ENCODE measurements around the gene FAM76A.
"Not testable (repeated sequence)": the region's sequence is repeated elsewhere in the genome, so short reads cannot be mapped to it uniquely, and the experiment has no call there.

Gene FAM76A

DNA sequence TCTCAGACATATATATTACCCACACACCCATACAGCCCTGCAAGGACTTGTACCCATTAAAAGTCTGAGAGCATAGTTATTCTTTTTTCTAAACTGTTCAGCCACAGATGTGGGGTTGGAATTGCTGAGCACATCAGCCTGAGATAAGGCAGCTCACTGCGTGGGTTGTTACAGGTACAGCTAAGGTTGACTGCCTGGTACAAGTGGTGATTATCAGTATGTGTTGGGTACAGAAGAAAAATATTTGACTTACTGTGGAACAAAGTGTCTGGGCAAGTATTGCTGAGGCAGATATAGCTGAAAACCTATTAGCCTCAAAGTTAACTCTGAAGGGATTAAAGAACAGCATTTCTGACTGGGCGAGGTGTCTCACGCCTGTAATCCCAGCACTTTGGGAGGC lies 52.3 kb downstream of the FAM76A start:
- no peak for DNase-seq (ENCODE audit: low read depth)

DNA sequence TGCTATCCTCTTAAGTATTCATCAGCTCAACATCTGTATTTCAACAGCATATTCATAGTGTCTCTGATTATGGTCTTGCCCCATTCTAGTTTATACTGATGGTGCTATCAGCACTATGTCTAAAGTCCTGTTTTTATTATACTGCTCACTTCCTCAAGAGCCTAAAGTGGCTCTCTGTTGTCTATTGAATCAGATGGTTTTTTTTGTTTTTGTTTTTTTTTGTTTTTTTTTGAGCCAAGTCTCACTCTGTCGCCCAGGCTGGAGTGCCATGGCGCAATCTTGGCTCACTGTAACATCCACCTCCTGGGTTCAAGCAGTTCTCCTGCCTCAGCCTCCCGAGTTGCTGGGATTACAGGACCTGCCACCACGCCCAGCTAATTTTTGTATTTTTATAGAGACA lies 53.4 kb downstream of the FAM76A start:
- no peak for DNase-seq (ENCODE audit: low read depth)

DNA sequence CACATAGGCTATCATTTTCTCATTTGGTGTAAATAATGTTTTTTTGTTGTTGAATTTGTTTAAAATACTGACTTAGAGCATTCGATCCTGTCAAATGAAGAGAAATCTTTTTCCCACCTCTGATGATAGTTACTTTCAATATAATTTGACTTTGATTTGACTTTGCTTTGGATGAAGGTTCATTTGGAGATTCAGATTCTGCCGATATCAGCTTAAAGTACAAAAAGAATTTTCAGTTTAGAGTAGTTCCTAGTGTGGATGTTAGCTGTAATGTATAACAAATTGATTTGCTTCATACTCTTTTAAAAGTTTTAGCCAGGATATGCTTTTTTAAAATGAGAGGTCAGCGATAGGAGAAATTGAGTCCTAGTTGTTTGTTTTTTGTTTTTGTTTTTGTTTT lies 57.2 kb downstream of the FAM76A start:
- no peak for DNase-seq (ENCODE audit: low read depth)

DNA sequence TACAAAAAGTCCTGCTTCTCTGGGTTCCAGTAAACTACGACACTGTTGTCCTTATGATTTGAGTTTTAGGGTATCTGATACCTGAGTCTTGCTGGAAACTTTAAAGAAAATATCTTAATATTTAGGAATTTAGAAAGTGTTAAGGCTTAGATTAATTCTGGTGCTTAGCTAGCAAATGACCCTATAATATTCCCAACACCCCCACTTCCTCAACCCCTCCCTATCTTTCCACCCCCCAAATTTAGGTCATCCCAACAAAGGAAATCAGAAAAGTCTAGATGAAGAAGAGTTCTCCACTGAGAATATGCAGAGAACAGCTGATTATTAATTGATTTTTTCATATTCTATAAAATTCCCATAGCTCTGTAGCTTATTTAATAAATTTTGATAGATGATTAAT lies 58.9 kb downstream of the FAM76A start:
- no peak for DNase-seq (ENCODE audit: low read depth)

DNA sequence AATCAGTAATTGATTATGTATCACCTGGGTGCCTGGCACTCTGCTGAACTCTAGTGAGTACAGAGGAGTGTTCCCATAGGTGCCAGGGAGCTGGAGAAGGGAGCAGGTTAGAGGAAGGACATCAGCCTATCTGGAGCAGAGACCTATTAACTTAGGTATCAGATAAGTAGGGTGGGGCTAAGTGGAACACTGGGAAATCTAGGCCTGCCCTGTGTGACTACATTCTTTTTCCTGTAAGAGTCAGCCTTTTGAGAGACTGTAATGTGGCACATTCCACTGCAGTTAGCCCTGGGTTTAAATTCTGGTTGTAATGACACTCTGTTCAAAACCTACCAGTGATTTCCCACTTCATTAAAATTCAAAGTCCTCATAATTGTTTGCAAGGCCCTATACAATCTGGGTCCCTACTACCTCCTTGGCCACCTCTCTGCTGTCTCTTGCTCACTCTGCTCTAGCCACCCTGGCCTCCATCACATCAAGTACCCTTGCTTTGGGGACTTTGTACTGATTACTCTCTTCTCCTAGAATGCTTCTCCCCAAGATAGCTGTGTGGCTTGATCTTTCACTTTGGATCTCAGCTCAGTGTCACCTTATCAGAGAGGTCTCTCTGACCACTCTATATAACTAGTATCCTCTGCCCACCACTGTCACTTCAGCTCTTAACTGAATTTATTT lies 60.2 kb downstream of the FAM76A start:
- no peak for DNase-seq (ENCODE audit: low read depth)

DNA sequence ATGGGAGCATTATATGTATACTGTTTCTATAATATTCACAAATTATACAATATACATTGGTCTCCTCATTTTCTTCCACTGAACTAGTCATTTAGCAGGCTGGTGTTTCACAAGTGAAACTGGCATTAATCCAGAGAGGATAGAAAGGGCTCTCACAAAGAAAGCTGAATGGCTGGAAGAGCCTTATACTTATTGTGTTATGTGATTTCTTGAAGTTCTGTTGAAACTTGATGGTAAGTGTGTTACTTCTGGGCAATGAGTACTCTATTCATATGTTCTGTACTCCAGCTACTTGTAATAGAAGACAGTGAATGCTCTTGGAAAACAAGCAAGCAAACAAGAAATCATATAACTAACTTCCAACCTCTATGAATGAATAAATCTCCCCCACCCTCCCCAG lies 62.1 kb downstream of the FAM76A start:
- DNase-seq (ENCODE audit: low read depth), result no peak

DNA sequence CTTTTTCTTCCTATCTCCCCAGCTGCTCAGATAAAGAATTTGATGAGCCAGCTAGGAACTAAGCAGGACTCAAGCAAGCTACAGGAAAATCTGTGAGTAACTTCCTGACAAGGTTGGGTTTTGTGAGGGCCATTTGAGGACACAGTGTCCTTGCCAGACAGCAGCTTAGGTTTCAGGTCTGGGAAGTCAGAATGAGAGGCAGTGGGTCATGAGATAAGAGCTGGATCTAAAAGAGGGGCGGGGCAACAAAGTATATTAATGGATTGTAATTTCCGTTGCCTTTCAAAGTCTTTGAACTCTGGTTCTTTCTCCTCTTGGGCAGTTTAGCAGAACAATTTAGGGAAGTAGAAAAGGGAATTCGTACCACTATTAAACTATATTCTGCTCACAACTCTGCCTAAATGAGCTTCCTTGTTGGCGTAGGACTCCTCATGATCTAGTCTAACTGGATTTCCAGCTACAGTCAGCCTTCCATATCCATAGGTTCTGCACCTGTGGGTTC lies 63.8 kb downstream of the FAM76A start:
- no peak for DNase-seq (ENCODE audit: low read depth)

DNA sequence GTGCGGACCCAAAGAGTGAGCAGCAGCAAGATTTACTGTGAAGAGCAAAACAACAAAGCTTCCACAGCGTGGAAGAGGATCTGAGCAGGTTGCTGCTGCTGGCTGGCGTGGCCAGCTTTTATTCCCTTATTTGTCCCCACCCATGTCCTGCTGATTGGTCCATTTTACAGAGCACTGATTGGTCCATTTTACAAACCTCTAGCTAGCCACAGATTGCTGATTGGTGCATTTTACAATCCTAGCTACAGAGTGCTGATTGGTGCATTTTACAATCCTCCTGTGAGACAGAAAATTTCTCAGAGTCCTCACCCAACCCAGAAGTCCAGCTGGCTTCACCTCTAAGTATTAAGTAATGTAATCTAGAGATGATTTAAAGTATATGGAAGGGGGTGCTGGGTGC lies 64.5 kb downstream of the FAM76A start:
- DNase-seq (ENCODE audit: low read depth), result not testable (repeated sequence)

DNA sequence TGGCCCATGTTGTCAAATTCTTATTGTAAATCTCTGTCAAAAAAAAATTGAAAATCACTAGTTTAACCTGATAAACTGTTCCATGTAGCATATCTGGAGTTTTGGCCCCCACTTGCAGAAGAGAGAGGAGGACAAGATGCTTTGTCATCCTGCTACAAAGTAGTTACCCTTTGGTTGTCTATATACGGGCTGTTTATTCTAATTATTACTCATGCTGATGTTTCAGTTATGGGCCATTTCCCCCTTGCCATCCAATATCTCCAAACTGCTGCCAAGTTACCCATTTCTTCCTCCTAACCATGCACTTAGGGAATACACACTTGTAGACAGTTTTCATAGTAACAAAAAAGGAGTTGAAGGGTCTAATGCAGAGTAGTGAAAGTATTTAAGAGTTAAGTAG lies 69.8 kb downstream of the FAM76A start:
- DNase-seq (ENCODE audit: low read depth), result no peak

DNA sequence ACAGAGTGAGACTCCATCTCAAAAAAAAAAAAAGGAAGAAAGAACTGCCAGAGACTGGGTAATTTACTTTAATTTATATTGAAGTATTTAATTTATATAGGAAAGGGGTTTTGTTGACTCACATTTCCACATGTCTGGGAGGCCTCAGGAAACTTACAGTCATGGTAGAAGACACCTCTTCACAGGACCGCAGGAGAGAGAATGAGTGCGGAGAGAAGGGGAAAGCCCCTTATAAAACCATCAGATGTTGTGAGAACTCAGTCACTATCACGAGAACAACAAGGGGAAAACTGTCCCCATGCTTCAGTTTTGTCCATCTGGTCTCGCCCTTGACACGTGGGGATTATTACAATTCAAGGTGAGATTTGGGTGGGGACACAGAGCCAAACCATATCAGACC lies 79.0 kb downstream of the FAM76A start:
- DNase-seq (ENCODE audit: low read depth), result no peak

DNA sequence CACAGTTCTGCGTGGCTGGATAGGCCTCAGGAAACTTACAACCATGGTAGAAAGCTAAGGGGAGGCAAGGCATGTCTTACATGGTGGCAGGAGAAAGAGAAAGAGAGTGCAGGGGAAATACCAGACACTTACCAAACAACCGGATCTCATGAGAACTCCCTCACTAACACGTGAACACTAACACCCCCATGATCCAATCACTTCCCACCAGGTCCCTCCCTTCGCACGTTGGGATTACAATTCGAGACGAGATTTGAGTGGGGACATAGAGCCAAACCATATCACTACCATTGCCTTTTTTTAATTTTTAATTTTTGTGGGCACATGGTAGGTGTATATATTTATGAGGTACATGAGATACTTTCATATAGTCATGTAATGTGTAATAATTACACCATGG lies 81.0 kb downstream of the FAM76A start:
- DNase-seq (ENCODE audit: low read depth), result no peak

DNA sequence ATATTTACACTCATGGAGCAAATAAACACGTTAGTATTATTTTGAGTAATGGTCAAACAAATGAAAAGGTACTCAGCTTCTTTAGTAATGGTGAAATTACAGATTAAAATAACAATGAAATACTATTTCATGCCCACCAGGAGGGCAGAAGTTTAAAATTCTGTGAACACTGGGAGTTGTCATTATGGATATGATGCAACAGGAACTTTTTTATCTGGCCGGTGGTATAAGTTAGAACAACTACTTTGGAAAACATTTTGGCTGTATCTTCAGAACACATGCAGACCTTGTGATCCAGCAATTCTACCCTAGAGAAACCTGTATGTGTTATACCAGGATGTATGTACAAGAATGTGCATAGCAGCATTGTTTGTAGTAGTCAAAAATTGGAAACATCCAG lies 81.6 kb downstream of the FAM76A start:
- no peak for DNase-seq (ENCODE audit: low read depth)

DNA sequence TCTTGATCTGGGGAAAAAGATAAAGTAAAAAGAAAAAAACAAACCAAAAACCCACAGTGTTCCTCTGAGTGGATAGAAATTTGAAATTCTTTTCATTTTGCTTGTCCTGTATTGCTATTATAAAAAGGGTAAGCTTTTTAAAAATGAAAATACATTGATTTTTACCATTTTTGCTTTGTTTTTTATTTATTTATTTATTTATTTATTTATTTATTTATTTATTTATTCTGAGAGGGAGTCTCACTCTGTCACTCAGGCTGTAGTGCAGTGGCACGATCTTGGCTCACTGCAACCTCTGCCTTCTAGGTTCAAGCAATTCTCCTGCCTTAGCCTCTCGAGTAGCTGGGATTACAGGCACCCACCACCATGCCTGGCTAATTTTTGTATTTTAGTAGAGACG lies 82.4 kb downstream of the FAM76A start:
- not testable (repeated sequence) for DNase-seq (ENCODE audit: low read depth)

DNA sequence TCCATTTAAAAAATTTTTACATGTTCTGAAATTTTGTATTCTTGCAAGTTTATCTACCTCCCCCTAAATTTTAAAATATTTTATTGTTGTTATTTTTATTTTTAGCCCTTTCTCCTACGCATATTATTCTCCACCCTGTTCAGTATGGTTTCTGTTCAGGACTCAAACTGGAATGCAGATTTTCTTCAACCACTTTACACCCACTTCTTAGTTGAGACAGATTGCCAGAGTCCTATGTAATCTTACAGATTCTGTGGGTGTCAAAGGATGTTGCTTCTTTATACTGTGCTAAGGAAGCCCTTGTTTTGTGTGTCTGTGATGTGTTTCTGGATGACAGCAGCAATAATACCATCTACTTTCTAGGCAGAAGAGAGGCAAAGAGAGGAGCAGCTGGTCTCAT lies 84.1 kb downstream of the FAM76A start:
- DNase-seq (ENCODE audit: low read depth), result no peak

DNA sequence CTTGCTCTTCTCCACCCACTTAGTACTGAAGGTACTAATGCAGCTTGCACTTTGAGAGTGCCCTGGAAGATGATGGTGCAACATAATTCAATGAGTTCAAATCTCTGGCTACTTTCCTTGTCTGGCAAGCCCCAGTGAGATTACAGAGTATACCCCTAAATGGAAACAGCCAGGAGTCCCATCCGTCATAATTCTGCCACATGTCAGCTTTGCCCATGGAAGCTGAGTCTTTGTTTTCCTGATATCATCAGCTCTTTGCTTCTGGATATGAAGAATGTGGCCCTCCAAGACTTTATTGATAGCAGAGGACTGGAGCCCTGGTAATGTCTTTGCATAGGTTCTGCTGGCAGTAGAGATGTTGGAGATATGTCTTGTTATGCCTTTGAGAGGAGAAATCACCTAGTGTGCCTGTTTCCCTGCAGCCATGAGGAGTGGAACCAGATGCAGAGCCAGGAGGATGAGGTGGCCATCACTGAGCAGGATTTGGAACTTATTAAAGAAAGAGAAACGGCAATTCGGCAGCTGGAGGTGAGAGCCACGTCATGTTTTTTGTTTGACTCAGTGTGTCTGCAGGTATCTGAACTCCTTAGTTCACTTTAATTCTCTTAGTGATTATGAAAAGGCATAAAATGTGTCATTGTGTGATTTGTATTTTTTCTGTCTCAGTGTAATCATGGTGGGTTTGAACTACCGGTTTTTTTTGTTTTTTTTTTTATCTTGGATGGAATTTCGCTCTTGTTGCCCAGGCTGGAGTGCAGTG lies 86.2 kb downstream of the FAM76A start:
- no peak for DNase-seq (ENCODE audit: low read depth)
